GM04503 (cell line): ENCODE measurements around the gene TPD52L1.
A peak's percentile ranks its signal among the peaks of the same experiment; 100 is the strongest.
"Not testable (repeated sequence)": the region's sequence is repeated elsewhere in the genome, so short reads cannot be mapped to it uniquely, and the experiment has no call there.

ENCODE experiments used
- DNase-seq: peaks from one replicate; pipeline ENCODE4 v3.0.0-alpha.2; 2012; ENCODE audit warnings: low read depth

TPD52L1 gene

GRCh38 chr6:125153391-125154117, at the start of gene TPD52L1:
Gene TPD52L1, plus strand, starts transcription at chr6:125153773. Its CDS starts 179 bp downstream, at chr6:125153952.
- DNase-seq = no peak

DNA sequence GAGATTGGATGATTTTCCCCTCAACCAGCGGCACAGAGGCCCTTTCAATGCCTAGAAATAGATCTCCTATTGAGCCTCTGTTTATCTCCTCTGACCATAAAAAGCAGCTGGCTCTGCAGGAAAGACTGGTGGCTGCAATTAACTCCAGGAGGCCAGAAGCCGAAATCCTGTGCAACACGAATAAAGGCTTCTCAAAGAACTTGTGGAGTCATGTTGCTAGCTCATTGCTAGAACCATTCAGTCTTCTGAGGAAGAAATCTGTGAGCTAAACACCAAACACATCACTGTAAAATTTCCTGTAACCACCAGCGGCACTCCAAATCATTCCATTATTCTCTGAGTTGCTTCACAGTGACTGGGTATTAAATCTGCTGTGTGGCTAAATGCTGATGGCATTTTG, 49.1 kb upstream of the TPD52L1 start:
- DNase-seq = peak; percentile 76

- no peak for DNase-seq
These were observed 46.5 kb upstream of the TPD52L1 start for GRCh38 chr6:125107048-125107447.

- DNase-seq = no peak
These were observed 45.7 kb upstream of the TPD52L1 start for GRCh38 chr6:125107896-125108295.

DNA sequence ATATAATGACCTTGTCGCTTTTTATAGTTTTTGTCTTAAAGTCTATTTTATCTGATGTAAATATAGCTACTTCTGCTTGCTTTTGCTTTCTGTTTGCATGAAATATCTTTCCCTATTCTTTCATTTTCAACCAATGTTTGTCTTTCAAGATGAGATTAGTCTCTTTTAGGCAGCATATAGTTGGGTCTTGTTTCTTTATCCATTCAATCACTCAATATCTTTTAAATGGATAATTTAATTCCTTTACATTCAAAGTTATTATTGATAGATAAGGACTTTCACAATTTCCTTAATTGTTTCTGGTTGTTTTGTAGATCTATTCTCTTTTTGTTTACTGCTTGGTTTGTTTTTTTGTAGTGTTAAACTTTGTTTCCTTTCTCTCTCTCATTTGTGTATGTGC, 43.5 kb upstream of the TPD52L1 start:
- DNase-seq = no peak

DNA sequence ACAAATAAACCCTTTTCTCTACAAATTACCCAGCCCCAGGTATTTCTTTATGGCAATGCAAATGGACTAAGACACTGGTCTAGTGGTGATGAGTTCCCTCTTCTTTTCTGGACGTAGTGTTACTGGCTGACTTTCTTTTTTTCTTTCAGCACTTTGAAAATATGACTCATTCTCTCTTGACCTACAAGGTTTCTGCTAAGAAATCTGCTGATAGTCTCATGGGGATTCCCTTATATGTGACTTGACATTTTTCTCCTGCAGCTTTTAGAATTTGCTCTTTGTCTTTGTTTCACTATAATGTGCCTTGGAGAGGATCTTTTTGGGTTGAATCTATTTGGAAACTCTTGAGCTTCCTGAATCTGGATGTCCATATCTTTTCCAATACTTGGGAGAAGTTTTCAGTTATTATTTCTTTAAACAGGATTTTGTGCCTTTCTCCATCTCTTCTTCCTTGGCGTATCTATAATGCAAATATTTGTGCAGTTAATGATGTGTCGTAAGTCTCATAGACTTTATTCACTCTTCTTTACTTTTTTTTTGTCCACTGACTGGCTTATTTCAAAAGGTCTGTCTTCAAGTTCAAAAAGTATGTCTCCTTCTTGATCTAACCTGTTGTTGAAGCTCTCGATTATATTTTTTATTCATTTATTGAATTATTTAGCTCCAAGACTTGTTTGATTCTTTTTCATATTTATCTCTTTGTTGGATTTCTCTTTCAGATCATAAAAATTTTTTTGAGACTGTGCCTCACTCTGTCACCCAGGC, 42.2 kb upstream of the TPD52L1 start:
- DNase-seq = no peak

DNA sequence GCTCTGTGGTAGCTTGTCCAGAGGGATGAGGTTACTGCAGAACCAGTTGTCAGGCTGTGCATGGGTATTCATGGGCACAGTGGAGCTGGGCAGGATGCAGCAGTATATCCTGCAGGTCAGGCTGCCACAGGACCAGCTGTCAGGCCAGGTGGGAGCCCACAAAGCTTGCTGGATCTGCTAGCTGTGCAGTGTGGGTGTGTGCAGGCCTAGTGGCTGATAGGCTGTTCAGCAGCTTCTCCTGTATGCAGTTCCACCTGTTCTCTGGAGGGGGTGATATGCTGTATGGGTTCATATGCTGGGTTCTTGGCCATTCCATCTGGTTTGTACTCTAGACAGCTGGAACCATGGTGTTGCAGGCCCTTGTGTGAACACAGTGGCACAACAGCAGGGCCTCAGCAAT, 40.6 kb upstream of the TPD52L1 start:
- DNase-seq = no peak

DNA sequence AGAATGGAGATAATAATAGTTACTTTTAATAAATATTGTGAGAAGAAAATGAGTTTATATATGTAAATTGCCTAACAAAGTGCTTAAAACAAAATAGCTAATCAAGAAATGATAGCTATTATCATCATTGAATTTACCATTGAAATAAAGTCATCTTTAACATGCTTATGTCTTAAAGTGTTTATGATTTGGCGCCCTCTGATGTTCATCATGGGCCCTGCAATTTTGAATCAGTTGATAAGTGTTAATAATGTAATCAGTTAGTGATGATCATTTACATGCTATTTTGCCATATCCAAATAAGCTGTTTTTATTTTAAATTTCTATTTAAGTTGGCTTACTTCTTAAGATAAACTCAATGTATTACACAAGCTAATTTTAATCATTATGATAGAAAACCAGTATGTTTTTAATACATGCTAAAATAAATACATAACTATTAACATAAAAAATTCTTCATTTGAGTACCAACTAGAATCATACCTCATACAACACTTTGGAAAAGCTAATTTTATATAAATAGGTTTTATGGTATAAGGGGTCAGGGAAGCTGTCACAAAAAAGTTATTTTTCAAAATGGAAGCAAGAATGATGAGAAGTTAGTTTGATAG, 39.2 kb upstream of the TPD52L1 start:
- DNase-seq = no peak

- DNase-seq = no peak
These were observed 37.4 kb upstream of the TPD52L1 start for GRCh38 chr6:125116170-125116569.

- no peak for DNase-seq
These were observed 36.9 kb upstream of the TPD52L1 start for GRCh38 chr6:125116710-125117109.

DNA sequence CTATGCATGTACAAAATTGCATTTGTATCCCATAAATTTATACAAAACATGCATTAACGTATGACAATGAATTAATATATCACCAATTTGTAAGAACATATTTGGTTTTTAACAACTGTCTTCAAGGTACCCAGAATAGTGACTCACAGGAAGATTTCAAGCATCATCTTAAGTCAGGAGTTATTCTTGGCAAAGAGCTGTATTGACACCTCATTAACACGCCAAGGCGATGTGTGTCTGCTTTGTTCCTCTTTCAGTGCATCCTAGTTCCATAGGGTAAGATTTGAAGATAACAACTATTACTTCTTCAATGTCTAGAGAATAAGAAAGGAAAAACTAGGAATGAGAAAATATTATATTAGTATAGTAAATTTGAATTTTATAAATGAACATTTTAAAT, 35.8 kb upstream of the TPD52L1 start:
- no peak for DNase-seq

DNA sequence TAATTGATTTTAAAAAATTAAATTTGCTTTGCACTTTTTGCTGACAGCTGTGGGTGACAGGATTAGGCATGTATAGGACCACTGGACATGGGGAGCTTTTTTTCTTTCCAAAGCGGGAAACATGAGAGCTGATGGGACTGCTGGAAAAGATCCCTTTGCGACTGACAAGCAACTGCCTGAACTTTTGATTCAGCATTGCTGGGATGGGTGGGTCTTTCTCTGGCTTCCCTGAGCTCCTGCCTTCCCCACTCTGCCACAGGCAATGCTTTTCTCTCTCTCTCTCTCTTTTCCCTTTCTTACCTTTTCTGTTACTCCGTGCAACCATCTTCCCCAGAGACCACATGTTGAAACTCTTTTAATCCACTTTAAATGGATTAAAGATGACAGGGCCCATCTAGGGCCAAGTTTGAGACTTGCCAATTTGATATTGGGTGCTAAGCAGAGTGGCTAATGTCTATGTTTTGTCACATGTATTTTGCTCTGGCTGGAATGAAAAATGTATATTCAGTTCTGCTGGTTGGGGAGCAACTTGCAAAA, 33.5 kb upstream of the TPD52L1 start:
- no peak for DNase-seq

DNA sequence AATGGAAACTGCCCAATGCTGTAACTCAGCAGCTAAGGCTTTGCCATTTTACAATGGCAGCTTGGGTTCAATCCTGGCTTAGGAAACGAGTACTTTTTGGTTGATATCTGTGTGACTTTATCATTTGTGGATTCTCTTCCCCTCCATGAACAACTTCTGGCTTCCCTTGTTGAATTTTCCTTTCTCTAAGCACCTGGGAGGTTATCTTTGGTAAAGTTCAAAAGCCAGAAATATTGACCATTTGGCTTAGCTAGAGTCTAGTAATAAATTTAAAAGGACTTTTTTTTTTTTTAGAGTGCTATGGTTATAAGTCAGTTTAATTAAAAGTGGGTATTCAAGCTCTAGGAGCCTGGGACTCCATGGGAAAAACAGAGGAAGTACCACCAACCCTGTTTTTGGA, 31.7 kb upstream of the TPD52L1 start:
- DNase-seq = no peak

- no peak for DNase-seq
These were observed 30.5 kb upstream of the TPD52L1 start for GRCh38 chr6:125123051-125123450.

DNA sequence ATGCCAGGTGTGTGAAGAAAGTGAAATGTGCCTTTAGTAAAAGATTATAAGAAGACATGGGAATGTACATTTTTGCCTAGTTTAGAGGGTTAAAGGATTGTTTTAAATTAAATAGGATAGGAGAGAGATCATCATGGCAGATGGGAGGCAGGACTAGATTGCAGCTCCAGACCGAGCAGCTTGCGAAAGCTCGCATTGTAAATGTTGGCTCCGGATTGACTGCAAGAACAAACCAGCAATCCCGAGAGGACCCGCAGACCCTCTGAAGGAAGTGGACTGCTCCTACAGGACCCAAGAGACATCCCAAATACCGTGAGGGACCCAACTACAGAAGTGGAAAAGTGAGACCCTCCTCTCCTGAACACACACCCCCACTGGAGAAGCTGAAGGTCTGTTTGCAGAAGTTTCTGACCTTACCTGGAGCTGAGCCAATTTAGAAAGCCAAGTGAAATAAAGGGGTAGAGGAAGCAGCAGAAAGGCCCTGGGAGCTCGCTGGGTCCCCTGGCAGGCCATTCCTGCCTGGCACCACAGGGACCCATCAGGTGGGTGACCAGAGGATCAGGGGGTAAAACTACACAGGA, 30.0 kb upstream of the TPD52L1 start:
- no peak for DNase-seq

DNA sequence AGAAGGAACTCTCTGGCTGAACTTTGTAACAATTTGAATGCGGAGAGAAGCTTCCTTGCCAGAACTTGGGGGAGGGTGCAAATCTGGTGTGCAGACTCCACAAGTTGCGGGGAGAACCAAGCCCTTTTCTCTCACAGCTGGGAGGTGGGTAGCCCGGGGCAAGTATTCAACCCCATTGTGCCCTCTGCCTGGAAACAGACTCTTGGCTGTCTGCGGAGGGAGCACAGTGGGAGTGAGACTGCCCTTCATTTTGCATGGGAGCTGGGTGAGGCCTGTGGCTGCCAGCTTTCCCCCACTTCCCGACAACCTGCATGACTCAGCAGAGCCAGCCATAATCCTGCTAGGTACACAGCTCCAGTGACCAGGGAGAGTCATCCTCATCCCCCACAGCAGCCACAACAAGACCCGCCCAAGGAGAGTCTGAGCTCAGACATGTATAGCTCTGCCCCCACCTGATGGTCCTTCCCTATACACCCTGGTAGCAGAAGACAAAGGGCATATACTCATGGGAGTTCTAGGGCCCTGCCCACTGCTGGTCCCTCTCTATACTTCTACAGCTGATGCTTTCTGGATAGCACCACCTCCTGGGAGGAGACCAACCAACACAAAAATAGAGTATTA, 29.4 kb upstream of the TPD52L1 start:
- no peak for DNase-seq

DNA sequence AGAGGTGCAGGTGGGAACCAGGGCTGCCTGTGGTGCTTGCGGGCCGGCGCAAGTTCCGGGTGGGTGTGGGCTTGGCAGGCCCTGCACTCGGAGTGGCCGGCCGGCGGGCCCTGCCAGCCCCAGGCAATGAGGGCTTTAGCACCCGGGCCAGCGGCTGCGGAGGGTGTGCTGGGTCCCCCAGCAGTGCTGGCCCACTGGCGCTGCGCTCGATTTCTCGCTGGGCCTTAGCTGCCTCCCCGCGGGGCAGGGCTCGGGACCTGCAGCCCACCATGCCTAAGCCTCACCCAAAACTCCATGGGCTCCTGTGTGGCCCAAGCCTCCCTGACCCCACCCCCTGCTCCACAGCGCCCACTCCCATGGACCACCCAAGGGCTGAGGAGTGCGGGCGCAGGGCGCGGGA, 27.7 kb upstream of the TPD52L1 start:
- DNase-seq = not testable (repeated sequence)

DNA sequence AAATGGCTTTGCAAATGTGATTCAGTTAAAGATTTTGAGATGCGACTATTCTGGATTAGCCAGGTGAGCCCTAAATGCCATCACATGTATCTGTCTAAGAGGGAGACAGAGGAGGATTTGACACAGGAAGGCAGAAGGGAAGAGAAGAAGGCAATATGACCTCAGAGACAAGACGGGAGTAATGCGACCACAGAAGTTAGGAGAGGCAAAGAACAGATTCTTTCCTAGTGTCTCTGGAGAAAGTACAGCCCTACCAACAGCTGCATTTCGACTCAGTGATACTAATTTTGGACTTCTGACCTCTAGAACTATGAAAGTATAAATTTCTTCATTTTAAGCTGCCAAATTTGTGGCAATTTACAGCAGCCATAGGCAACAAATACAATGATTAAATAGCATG, 24.2 kb upstream of the TPD52L1 start:
- DNase-seq = no peak

DNA sequence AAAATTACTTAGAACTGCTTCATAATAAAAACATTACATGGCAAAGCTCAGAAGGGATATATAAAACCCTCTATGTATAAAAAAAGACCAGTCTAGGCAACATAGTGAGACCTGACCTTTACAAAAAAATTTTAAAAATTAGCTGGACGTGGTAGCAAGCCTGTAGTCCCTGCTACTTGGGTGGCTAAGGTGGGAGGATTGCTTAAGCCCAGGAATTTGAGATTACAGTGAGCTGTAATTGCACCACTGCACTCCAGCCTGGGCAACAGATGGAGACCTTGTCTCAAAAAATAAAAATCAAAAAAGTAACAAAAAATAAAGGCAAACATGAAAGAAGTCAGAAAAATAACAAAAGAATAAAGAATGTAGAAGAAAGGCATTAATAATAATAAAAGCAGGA, 21.5 kb upstream of the TPD52L1 start:
- DNase-seq = no peak

- no peak for DNase-seq
These were observed 17.2 kb upstream of the TPD52L1 start for GRCh38 chr6:125136378-125136777.

GRCh38 chr6:125138083-125138482, 15.5 kb upstream of the TPD52L1 start:
- no peak for DNase-seq

GRCh38 chr6:125140808-125141207, 12.8 kb upstream of the TPD52L1 start:
- DNase-seq = no peak
